ENCODE results near the gene IGF1.

Gene IGF1

GRCh38 chr12:102487226-102487625, 6.9 kb upstream of the IGF1 start:
- no peak for FAIRE-seq

- no peak for FAIRE-seq
Measured at GRCh38 chr12:102486153-102486552, 5.8 kb upstream of the IGF1 start.

GRCh38 chr12:102484428-102484958, 4.1 kb upstream of the IGF1 start:
- peak; percentile 43 for FAIRE-seq

- no peak for FAIRE-seq
Measured at GRCh38 chr12:102484017-102484416, 3.7 kb upstream of the IGF1 start.

GRCh38 chr12:102483466-102483865, 3.1 kb upstream of the IGF1 start:
- FAIRE-seq, result no peak

GRCh38 chr12:102481705-102482425, 1.5 kb upstream of the IGF1 start:
- FAIRE-seq, result no peak

- FAIRE-seq, result no peak
Measured at GRCh38 chr12:102479939-102480338, 424 bp downstream of the IGF1 start.

GRCh38 chr12:102479099-102479885, 1.1 kb downstream of the IGF1 start:
- FAIRE-seq, result no peak

GRCh38 chr12:102478405-102479098, 1.8 kb downstream of the IGF1 start:
- FAIRE-seq, result no peak

GRCh38 chr12:102475355-102475754, 5.0 kb downstream of the IGF1 start:
- no peak for FAIRE-seq

- FAIRE-seq, result no peak
Measured at GRCh38 chr12:102474438-102475064, 5.8 kb downstream of the IGF1 start.

GRCh38 chr12:102472496-102472895, 7.9 kb downstream of the IGF1 start:
- no peak for FAIRE-seq

GRCh38 chr12:102471556-102471955, 8.8 kb downstream of the IGF1 start:
- FAIRE-seq, result no peak

GRCh38 chr12:102470945-102471344, 9.4 kb downstream of the IGF1 start:
- no peak for FAIRE-seq

- FAIRE-seq, result no peak
Measured at GRCh38 chr12:102468261-102468915, 12.0 kb downstream of the IGF1 start.

- FAIRE-seq, result no peak
Measured at GRCh38 chr12:102465762-102466560, 14.4 kb downstream of the IGF1 start.

- FAIRE-seq, result no peak
Measured at GRCh38 chr12:102463659-102464249, 16.6 kb downstream of the IGF1 start.

GRCh38 chr12:102462795-102463465, 17.4 kb downstream of the IGF1 start:
- FAIRE-seq, result no peak

GRCh38 chr12:102462386-102462785, 18.0 kb downstream of the IGF1 start:
- no peak for FAIRE-seq

GRCh38 chr12:102461501-102461900, 18.9 kb downstream of the IGF1 start:
- no peak for FAIRE-seq

GRCh38 chr12:102459314-102459713, 21.0 kb downstream of the IGF1 start:
- no peak for FAIRE-seq
